Measurements from ENCODE around the gene IFT20.
"Not testable (repeated sequence)": the region's sequence is repeated elsewhere in the genome, so short reads cannot be mapped to it uniquely, and the experiment has no call there.

IFT20 gene

DNA sequence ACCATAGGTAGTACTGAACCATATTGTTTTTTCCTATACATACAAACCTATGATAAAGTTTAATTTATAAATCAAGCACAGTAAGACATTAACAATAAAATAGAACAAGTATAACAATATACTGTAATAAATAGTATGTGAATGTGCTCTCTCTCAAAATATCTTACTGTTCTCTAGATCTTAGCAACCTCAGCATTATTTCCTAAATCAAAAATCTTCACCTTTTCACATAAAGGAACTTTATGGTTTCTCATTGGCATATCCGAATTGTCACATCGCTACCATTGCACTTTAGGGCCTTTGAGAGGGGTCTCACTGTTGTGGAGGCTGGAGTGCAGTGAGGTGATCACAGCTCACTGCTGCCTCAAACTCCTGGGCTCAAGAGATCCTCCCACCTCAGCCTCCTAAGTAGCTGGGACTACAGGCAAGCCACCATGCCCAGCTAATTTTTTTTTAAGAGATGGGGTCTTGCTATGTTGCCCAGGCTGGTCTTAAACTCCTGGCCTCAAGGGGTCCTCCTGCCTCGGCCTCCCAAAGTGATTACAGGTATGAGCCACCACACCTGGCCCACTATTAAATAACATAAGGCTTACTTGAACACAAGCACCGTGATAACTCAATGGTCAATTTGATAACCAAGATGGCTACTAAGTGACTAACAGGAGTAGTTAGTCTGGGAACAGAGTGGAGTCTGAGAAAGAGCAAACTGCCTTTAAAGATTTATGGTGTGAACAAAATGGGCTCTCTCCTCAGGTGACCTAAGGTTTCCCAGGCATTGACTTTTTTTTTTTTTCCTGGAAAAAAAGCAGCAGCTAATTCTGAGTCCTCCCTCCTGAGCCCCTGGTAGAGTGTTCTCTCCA is 19.2 kb downstream of the IFT20 start:
- no peak for DNase-seq (ENCODE audit: low read depth in 2 of 2)

DNA sequence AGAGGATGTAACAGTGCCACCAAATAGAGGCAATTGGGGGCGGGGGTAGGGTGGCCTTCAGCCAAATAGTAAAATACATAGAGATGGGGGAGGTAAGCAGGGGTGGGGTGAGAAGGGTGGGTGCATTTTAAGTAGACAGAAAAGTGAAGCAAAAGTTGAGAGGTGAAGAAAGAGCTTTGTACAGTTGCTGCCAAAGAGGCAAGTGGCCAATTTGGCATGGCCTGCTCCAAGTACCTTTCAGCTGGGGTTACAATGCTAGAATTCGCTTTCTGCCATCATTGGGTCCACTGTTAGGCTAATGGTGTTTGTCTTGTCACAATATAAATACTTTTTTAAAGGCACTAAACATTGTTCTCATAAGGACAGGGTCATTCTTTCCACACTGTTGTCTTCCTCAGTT is 21.4 kb downstream of the IFT20 start:
- DNase-seq (ENCODE audit: low read depth in 2 of 2) = no peak

DNA sequence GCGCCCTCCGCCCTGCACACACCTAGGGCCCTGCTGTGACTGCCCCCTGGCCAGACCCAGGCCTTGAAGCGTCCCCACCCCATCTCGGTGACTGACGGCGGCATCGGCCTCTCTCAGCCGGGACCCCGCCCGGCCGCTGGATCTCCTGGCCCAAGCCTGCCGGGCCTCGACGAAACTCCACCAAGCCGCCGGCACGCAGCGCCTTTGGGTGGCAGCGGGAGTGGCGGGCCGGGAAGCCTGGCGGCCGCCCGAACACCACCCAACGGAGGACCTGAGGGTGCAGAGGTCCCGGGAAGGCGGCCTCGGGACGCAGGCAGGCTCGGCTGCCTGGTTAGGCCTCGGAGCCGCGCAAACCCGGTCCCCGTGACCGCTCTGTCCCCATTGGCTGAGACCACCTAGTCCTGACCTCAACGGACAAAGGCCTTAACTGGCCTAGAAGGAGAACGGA is 28.3 kb downstream of the IFT20 start:
- DNase-seq (ENCODE audit: low read depth in 2 of 2) = no peak

DNA sequence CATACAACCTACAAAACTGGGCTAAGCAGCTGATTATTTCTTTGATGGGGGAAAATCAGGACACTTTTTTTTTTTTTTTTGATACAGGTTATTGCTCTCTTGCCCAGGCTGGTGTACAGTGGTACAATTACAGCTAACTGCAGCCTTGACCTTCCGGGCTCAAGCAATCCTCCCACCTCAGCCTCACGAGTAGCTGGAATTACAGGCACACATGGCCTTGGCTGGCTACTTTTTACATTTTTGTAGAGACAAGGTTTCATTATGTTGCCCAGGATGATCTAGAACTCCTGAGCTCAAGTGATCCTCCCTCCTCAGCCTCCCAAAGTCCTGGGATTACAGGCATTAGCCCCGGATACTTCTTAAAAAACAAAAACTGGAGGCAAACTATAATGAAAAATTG is 36.8 kb downstream of the IFT20 start:
- no peak for DNase-seq (ENCODE audit: low read depth in 2 of 2)

DNA sequence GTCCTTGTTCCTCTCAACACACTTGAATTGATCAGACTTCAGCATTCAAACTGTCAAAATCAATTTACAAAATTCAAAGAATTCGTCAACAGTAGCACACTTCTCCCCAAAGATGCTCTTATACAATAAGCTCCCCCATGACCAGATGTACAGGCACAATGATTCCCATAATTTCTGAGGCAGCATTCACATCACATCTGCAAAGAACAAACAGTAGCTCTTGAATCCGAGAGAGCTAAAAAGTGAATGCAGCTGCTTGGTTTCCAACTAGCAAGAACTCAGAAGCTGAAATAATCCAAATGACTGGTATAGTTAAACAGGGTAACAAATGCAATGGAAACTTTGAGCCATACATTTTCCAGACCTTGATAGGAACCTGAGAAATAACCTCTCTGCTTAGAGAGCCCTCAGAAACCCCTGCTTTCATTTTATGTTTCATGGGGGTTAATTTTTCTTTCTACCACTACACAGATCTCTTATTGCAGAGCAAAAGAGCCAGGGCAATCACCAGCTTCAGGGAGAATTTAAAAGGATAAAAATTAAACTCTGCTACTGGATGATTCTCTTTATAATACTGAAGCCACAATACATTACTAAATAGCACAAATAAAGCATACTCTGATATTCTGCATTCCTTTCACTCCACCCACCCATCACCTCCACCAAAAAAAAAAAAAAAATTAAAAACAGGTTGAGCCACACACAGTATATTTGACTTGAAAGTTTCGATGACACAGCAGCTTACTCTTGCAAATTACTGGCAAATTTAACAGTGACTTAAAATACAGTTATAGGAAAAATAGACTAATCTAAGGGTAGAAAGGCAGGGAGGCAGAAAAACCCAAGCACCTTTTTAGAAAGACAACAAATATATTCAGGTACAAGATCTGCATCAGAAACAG is 39.3 kb downstream of the IFT20 start:
- no peak for DNase-seq (ENCODE audit: low read depth in 2 of 2)

DNA sequence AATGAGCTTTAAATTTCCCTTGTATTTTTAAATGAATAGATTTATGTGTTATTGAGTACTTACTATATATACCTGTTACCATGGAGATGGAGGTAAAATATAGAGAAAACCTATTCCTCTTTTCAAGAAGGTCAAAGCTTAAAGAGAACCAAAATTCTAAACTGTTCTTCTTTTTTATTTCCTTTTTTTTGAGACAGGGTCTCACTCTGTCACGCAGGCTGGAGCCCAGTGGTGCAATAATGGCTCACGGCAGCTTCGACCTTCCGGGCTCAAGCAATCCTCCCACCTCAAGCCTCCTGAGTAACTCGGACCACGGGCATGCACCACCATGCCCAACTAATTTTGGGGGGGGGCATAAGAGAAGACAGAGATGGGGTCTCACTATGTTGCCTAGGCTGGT is 41.3 kb downstream of the IFT20 start:
- DNase-seq (ENCODE audit: low read depth in 2 of 2) = no peak

DNA sequence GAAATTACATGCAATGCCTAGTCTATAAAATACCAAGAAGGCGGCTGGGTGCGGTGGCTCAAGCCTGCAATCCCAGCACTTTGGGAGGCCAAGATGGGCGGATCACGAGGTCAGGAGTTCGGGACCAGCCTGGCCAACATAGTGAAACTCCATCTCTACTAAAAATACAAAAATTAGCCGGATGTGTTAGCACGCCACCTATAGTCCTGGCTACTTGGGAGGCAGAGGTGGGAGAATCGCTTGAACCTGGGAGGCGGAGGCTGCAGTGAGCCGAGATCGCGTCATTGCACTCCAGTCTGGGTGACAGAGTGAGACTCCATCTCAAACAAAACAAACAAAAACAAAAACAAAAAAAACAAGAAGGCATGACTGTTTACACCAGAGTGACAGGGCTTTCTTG is 42.4 kb downstream of the IFT20 start:
- not testable (repeated sequence) for DNase-seq (ENCODE audit: low read depth in 2 of 2)

DNA sequence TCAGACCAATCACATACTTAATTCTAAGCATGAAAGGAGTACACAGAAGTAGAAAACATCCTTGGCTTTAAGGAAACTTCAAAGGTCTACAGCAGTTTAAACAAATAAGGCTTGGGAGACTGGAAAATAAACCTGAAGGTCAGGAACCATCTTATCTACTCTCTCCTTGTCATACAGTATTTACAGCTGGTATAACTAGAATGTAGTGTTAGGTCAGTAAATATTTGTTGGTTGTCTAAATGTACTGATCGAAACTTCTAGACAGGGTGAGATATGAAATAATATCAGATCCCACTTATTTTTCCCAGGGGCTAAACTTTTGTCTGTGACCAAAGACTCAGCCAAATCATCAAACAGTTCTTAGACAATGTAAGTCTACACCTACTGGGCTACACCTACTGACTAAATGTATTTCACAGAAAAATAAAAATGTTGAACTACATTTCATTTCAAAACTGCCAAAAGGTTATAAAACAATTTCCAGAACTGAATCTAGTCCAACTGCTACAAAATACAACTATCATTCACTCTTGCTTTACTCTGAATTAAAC is 43.4 kb downstream of the IFT20 start:
- DNase-seq (ENCODE audit: low read depth in 2 of 2) = no peak

DNA sequence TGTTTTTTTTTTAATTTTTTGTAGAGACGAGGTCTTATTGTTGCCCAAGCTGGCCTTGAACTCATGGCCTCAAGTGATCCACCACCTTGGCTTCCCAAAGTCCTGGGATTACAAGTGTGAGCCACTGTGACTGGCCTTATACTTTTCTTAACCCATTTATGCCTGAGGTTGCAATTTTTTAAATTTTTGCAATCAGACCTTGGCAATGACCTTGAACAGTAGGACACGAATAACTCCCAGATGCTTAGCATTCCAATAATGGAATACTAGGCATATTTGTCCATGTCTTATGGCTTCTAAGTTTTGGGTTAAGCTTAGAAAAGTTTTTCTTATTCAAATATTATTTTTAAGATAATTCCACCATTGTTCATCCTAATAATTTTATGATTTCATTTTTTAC is 44.6 kb downstream of the IFT20 start:
- DNase-seq (ENCODE audit: low read depth in 2 of 2) = no peak

DNA sequence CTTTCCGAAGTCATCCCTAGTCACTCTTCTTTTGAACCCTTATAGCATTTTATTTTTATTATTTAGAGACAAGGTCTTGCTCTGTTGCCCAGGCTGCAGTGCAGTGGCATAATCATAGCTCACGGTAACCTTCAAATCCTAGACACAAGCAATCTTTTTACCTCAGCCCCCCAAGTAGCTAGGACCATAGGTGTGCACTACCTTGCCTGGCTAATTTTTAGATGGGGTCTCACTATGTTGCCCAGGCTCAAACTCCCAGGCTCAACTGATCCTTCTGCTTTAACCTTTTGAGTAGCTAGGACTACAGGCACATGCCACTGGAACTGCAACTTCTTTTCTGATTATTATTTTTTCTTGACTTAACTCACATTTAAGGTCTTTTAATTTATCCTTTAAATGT is 49.3 kb downstream of the IFT20 start:
- no peak for DNase-seq (ENCODE audit: low read depth in 2 of 2)

DNA sequence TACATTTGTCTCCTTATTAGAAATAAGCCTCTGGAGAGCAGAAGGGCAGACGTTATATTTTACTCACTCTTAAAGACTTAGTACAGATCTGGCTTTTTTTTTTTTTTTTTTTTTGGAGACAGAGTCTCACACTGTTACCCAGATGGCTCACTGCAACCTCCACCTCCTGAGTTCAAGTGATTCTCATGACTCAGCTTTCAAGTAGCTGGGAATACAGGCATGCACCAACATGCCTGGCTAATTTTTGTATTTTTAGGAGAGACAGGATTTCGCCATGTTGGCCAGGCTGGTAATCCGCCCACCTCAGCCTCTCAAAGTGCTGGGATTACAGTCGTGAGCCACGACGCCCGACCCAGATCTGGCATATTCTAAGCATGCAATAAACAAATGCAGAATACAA is 52.7 kb downstream of the IFT20 start:
- DNase-seq (ENCODE audit: low read depth in 2 of 2) = no peak

DNA sequence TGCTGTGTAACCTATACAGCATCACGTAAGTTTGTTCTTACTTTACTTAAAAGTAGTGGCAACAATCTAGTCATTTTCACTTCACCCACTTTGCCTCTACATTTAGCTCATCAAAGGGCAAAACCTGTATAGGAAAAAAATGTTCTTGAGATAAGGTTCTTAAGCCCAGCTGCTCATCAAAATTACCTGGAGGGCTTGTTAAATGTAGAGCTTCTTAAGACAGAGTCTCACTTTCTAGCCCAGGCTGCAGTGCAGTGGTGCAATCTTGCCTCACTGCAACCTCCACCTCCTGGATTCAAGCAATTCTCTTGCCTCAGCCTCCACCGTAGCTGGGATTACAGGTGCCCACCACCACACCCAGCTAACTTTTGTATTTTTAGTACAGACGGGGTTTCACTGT is 54.4 kb downstream of the IFT20 start:
- no peak for DNase-seq (ENCODE audit: low read depth in 2 of 2)

DNA sequence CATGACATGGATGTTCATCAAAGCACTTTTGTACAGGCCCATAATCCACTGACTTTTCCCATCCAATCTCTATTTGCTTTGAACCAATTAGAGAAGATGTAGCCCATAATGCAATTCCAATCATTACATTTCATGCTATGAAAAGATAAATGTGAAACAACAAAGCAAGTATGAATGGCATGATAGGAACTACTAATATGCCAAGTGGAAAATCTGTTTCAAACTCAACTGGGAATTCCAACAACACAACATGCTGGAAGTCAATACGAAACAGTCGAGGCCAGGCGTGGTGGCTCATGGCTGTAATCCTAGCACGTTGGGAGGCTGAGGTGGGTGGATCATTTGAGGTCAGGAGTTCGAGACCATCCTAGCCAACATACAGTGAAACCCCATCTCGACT is 55.9 kb downstream of the IFT20 start:
- no peak for DNase-seq (ENCODE audit: low read depth in 2 of 2)
